Ovary (tissue), 9 donors: ENCODE results near the gene SLC16A3. TPM values are rescaled to one million over a fixed set of nuclear protein-coding genes. Genes with fewer than 3 reads are reported as not detected.

Experiments
- DNase-seq, 5 donors: peaks; one replicate each; pipeline ENCODE4 v3.0.0-alpha.2; 2019 to 2020
- H3K27ac ChIP-seq, 2 donors: fragments of 200-600 bp; one replicate each; pipeline versions ENCODE4 v1.5.1 to v1.8.0; 2019 to 2022
- H3K27me3 ChIP-seq: fragments of 200-600 bp; one replicate; pipeline ENCODE4 v1.8.0; 2022
- H3K36me3 ChIP-seq: fragments of 200-600 bp; sonication (generic); one replicate; pipeline ENCODE4 v1.5.1; 2019
- H3K4me1 ChIP-seq: one replicate; pipeline ENCODE4 v1.8.1; 2013; ENCODE audit warnings: mild to moderate bottlenecking, moderate library complexity; ENCODE audit not compliant: insufficient read depth
- H3K4me3 ChIP-seq: fragments of 200-600 bp; sonication (generic); one replicate; pipeline ENCODE4 v1.5.1; 2017
- H3K9me3 ChIP-seq, 2 donors: fragments of 200-600 bp in 1 of 2; sonication (generic) in 1 of 2; one replicate each; pipeline versions ENCODE4 v1.5.1 to v1.8.1; 2013 to 2019; ENCODE audit warnings: mild to moderate bottlenecking in 1 of 2, moderate library complexity in 1 of 2
- EP300 ChIP-seq: sonication (generic); formaldehyde crosslinking; IDR thresholded peaks from one replicate; pipeline ENCODE4 v1.6.1; 2017; ENCODE audit warnings: antibody characterized with exemption
- POLR2A ChIP-seq: fragments of 450-650 bp; IDR thresholded peaks from one replicate; pipeline ENCODE4 v1.6.1; 2017; ENCODE audit warnings: antibody characterized with exemption, mild to moderate bottlenecking, moderate library complexity
- WGBS, 3 donors: extraction: QIAGEN DNeasy Blood & Tissue Kit in 1 of 3; methylation state at CpG; one replicate each; pipeline versions ENCODE4 v1.1.5 to v1.1.7; 2013 to 2017; 5-methylcytosine and 5-hydroxymethylcytosine counted together
- intact Hi-C, 4 donors: fragments of 100-400 bp; cut with DNase I; formaldehyde crosslinking; loops; one replicate each; pipeline versions ENCODE4 v1.11.0 to v1.15.1; 2022 to 2023
- polyA plus RNA-seq, 2 donors: library from polyadenylated mRNA; stranded (reverse); fragments of 200-250 nt in 1 of 2; fragments of 350-450 nt in 1 of 2; fragmentation: Illumina TruSeq in 1 of 2; extraction: RNeasy Lipid Tissue Mini Kit (QIAGEN cat#74804) in 1 of 2; gene quantifications; one replicate each; pipeline ENCODE4 v1.2.3, GENCODE V29; 2013 to 2014
- total RNA-seq, 7 donors: library from RNA; depleted of rRNA in 2 of 7; stranded (reverse); fragments of >200 nt in 2 of 7; fragmentation: NEBNext Ultra II Directional in 3 of 7; extraction: Animal tissue kit (Norgen Biotek cat#: 25700) in 3 of 7; gene quantifications; one replicate each; pipeline versions ENCODE4 v1.1.0 to v1.2.4, GENCODE V29; 2016 to 2023
- TF ChIP-seq, protein P1 (sequence below), 3 donors: fragments of 450-650 bp in 2 of 3; fragments of 200-600 bp in 1 of 3; IDR thresholded peaks; one replicate each; pipeline versions ENCODE4 v1.5.1 to v1.8.0; 2016 to 2022; ENCODE audit warnings: antibody characterized with exemption in 3 of 3, mild to moderate bottlenecking in 1 of 3
- donor health status: DM: no; HTN: no; CAD: no; lungs with moderate emphysema.
- donor health status: DM: no; HTN: no; CAD: no.
- donor health status: Bipolar disorder and iron deficiency.
- donor health status: DM: yes; HTN: yes; CAD: no.
- donor health status: DM: no; HTN: no; CAD: no.
- donor health status: DM: yes; HTN: yes; CAD: no.

The SLC16A3 gene
- total and polyA plus RNA-seq, 9 donors: 3.5 to 23.2 (median 15.8) TPM

DNA sequence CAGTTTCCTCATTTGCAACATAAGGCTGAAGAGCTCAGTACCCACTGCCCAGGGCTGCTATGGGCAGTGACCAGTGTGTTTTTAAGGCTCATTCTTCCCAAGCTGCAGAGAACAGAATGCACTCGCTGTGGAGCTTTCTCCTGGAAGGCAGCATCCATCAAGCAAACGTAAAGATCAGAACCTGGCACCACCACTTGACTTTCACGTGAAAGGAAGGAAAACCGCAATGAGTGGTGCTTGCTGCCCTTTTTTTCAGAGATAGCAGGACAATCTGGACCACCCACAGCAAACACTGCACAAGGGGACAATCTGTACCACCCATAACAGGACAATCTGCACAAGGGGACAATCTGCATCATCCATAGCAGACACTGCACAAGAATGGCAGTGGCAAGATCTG lies 33.5 kb downstream of the SLC16A3 start:
- TF ChIP-seq EP300 (no peak), POLR2A (no peak)
- TF ChIP-seq, protein P1, sequence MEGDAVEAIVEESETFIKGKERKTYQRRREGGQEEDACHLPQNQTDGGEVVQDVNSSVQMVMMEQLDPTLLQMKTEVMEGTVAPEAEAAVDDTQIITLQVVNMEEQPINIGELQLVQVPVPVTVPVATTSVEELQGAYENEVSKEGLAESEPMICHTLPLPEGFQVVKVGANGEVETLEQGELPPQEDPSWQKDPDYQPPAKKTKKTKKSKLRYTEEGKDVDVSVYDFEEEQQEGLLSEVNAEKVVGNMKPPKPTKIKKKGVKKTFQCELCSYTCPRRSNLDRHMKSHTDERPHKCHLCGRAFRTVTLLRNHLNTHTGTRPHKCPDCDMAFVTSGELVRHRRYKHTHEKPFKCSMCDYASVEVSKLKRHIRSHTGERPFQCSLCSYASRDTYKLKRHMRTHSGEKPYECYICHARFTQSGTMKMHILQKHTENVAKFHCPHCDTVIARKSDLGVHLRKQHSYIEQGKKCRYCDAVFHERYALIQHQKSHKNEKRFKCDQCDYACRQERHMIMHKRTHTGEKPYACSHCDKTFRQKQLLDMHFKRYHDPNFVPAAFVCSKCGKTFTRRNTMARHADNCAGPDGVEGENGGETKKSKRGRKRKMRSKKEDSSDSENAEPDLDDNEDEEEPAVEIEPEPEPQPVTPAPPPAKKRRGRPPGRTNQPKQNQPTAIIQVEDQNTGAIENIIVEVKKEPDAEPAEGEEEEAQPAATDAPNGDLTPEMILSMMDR (IDR thresholded peaks at IDR 0.05): no peak
- intact Hi-C loops: no loop called here
- peaks cover 4% of the 10 kb centered on the region for H3K4me1 ChIP-seq
- no peak overlapping the region for H3K27ac ChIP-seq
- no peak overlapping the region for H3K4me3 ChIP-seq
- 57 to 71% (median 61%) methylated on average over 4 of the region's 4 CpGs for WGBS, 3 donors
- no peaks in the 10 kb centered on the region for H3K27me3 ChIP-seq
- no peak for DNase-seq
- H3K36me3 ChIP-seq: no peaks in the 10 kb centered on the region
- no peaks in the 10 kb centered on the region for H3K9me3 ChIP-seq

DNA sequence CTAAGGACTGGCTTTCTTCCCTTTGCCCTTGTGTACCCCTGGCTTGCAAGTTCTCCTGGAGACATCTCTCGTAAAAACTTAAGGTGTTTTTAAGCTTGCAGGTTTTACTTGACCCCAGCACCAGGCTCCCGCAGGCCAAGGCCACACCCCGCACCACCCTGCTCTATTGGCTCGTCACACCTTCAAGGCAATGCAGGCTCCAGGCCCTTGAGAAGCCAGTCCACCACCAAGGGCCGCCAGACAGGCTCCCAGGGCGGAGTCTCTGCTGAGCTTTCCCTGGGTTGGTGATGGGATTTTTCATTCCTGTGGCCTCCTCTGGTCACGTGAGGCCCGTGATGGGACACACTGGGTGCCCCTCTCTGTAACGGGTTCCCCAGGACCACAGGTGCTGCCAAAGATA lies 34.8 kb downstream of the SLC16A3 start:
- Histone ChIP-seq H3K4me1 (peaks cover 11% of the 10 kb centered on the region), H3K36me3 (no peaks in the 10 kb centered on the region), H3K27me3 (no peaks in the 10 kb centered on the region), H3K27ac (no peak overlapping the region), H3K9me3 (no peaks in the 10 kb centered on the region), H3K4me3 (no peak overlapping the region)
- no peak for DNase-seq
- intact Hi-C loops: no loop called here
- TF ChIP-seq POLR2A (no peak), EP300 (no peak)
- TF ChIP-seq, protein P1 (IDR thresholded peaks at IDR 0.05): no peak
- 79 to 85% (median 81%) methylated on average over 9 of the region's 9 CpGs for WGBS, 3 donors

DNA sequence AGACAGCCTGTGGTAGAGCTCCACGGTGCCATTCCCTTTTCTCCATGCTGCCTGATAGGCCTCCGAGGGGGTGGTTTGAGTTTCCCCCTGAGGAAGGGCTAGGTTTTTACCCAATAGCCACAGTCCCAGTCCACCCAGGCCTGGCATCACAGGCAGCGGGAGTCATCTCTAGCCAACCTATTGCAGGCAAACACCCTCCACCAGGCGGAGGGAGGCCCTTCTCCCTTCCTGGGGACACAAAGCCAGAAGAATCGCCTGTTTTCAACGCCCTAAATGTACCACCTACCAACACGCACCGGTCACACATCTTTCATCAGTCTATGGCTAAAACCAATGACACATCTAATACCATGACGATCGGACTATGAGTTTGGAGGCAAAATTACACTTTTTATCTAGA lies 37.3 kb downstream of the SLC16A3 start:
- Histone ChIP-seq H3K4me3 (no peak overlapping the region), H3K36me3 (no peaks in the 10 kb centered on the region), H3K27ac (no peak overlapping the region), H3K27me3 (no peaks in the 10 kb centered on the region), H3K9me3 (no peaks in the 10 kb centered on the region), H3K4me1 (peaks cover 14% of the 10 kb centered on the region)
- 83 to 87% (median 85%) methylated on average over 10 of the region's 10 CpGs for WGBS, 3 donors
- DNase-seq: no peak
- intact Hi-C loops: loop anchor here in 1 of 4 donors (2.0 kb wide), 1 partner anchor 23 kb away; no protein-coding TSS in a partner anchor
- TF ChIP-seq EP300 (no peak), POLR2A (no peak)
- TF ChIP-seq, protein P1 (IDR thresholded peaks at IDR 0.05): no peak

DNA sequence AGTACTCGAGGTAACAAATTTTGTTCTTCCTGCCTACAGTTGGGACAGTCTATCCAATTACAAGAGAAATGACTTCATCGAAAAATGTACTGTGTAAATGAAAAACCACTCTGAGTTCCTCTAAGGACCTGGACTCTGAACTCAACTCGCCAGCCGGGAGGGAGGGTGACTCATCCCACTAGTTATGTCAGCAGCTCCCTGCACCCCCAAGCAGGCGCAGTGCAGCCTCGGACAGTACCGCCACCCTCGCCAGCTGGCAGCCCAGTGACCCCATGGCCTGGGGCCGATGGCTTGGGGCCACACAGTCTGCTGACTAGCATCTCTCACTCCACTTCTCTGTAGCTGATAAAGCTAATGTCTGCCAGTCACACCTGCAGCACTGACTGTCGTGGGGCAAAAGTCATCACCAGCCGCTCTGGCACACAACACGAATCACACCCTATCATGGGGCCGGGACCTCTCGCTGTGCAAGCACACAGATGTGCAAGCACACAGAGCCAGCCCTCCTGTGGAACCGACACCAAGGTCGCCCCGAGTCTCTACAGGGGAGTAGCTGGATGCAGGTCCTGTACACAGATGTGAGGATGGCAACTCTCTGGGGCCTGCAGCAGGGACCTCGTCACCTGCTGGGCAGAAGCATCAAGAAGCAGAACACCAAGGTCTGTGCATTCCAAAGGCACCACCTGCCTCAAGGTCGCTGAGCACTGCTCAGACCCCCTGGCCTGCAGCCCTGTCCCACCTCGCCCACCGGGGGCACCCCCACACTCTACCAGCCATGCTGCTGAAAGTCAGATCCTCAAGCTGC lies 38.9 kb downstream of the SLC16A3 start:
- TF ChIP-seq, protein P1 (IDR thresholded peaks at IDR 0.05): no peak
- no peak for TF ChIP-seq EP300
- TF ChIP-seq POLR2A: no peak
- WGBS, 3 donors: 10% methylated on average over 20 to 21 of the region's 21 CpGs
- H3K9me3 ChIP-seq: no peaks in the 10 kb centered on the region
- peak overlapping the region in 1 of 2 donors; percentile 60 for H3K27ac ChIP-seq
- intact Hi-C loops: loop anchor here in 1 of 4 donors (2.0 kb wide), 1 partner anchor 25 kb away; no protein-coding TSS in a partner anchor
- no peaks in the 10 kb centered on the region for H3K27me3 ChIP-seq
- H3K4me3 ChIP-seq: peak overlapping the region; percentile 22
- peaks cover 19% of the 10 kb centered on the region for H3K4me1 ChIP-seq
- peak; percentile 80 to 87 (median 81) for DNase-seq
- H3K36me3 ChIP-seq: no peaks in the 10 kb centered on the region
